Measurements from ENCODE around the gene SSBP3.

Gene SSBP3

GRCh38 chr1:54292002-54292911 is 113.9 kb downstream of the SSBP3 start:
- no peak for TF ChIP-seq EZH2phosphoT487 (conservative IDR thresholded peaks at IDR 0.05; ENCODE audit: low read length)
- TF ChIP-seq, protein P1, sequence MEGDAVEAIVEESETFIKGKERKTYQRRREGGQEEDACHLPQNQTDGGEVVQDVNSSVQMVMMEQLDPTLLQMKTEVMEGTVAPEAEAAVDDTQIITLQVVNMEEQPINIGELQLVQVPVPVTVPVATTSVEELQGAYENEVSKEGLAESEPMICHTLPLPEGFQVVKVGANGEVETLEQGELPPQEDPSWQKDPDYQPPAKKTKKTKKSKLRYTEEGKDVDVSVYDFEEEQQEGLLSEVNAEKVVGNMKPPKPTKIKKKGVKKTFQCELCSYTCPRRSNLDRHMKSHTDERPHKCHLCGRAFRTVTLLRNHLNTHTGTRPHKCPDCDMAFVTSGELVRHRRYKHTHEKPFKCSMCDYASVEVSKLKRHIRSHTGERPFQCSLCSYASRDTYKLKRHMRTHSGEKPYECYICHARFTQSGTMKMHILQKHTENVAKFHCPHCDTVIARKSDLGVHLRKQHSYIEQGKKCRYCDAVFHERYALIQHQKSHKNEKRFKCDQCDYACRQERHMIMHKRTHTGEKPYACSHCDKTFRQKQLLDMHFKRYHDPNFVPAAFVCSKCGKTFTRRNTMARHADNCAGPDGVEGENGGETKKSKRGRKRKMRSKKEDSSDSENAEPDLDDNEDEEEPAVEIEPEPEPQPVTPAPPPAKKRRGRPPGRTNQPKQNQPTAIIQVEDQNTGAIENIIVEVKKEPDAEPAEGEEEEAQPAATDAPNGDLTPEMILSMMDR (IDR thresholded peaks at IDR 0.05; ENCODE audit: insufficient read depth, low read length, poor library complexity, severe bottlenecking), result no peak

DNA sequence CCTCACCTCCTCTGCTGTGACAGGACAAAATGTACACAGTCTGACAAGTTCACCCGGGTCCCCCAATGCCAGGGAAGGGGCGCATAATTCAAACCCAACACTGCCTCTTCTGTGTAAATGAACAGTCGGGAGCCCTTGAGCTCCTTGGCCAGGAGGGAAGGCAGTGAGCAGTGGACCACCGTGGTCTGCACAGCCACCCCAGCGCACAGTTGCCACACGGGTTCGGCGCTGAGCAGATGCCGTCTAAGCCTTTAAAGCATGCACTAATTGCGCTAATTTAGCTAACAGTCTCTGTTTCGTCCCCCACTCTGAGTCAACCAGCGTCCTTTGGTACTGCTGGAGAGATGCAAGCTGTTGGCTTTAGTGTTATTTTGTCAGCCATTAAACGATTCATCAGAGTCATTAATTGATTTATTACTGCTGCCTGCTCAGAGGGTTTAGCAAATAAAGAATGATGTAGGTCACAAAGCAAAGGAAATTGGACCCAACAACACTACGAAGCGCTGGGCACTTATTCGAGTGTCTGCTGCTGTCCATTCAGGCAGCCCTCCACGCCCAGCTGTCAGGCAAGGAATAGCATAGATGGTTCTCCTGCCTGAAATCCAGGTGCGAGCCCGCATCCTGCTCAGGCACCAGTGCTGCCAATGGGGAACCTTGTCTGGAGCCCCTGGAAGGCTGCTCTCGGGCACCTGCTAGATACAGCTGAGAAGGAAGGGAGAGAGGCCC is 114.8 kb downstream of the SSBP3 start:
- Histone ChIP-seq H3K27me3 (ENCODE audit: low read length) (no peaks in the 10 kb centered on the region), H2AFZ (ENCODE audit: low read depth, low read length, severe bottlenecking) (no peak overlapping the region), H3K9me3 (ENCODE audit: insufficient read depth, low read length) (no peaks in the 10 kb centered on the region), H3F3A (ENCODE audit: insufficient read depth) (no peaks in the 10 kb centered on the region), H3K79me2 (ENCODE audit: insufficient read depth, low read length) (no peaks in the 10 kb centered on the region), H3K9ac (ENCODE audit: low read length) (no peak overlapping the region), H3K4me2 (ENCODE audit: low read depth, low read length, poor library complexity, severe bottlenecking) (no peak overlapping the region), H3K36me3 (ENCODE audit: low read length) (no peaks in the 10 kb centered on the region), H3K9me2 (replicated peaks; ENCODE audit: insufficient read depth, low read length) (no peaks in the 10 kb centered on the region), H3K27ac (ENCODE audit: low read depth, low read length) (no peak overlapping the region), H3K4me3 (ENCODE audit: insufficient read depth, low read length, poor library complexity, severe bottlenecking) (no peak overlapping the region), H4K20me1 (ENCODE audit: low read depth, low read length) (0 out of 2 replicates have a peak, but pooled peaks cover 4% of the 10 kb centered on the region)
- TF ChIP-seq, protein P1 (IDR thresholded peaks at IDR 0.05; ENCODE audit: insufficient read depth, low read length, poor library complexity, severe bottlenecking), result no peak
- TF ChIP-seq EZH2phosphoT487 (conservative IDR thresholded peaks at IDR 0.05; ENCODE audit: low read length), result no peak

More at GRCh38 chr1:54292002-54292911, 113.9 kb downstream of the SSBP3 start:
- Histone ChIP-seq H3K27me3 (ENCODE audit: low read length) (no peaks in the 10 kb centered on the region), H3K4me2 (ENCODE audit: low read depth, low read length, poor library complexity, severe bottlenecking) (no peak overlapping the region), H3K9me3 (ENCODE audit: insufficient read depth, low read length) (no peaks in the 10 kb centered on the region), H3K27ac (ENCODE audit: low read depth, low read length) (no peak overlapping the region), H3K4me3 (ENCODE audit: insufficient read depth, low read length, poor library complexity, severe bottlenecking) (no peak overlapping the region), H2AFZ (ENCODE audit: low read depth, low read length, severe bottlenecking) (no peak overlapping the region), H3K9me2 (replicated peaks; ENCODE audit: insufficient read depth, low read length) (no peaks in the 10 kb centered on the region), H4K20me1 (ENCODE audit: low read depth, low read length) (0 out of 2 replicates have a peak, but pooled peaks cover 4% of the 10 kb centered on the region), H3F3A (ENCODE audit: insufficient read depth) (no peaks in the 10 kb centered on the region), H3K36me3 (ENCODE audit: low read length) (no peaks in the 10 kb centered on the region), H3K9ac (ENCODE audit: low read length) (no peak overlapping the region), H3K79me2 (ENCODE audit: insufficient read depth, low read length) (no peaks in the 10 kb centered on the region)

- Histone ChIP-seq H3K9me2 (replicated peaks; ENCODE audit: insufficient read depth, low read length) (no peaks in the 10 kb centered on the region), H3K4me3 (ENCODE audit: insufficient read depth, low read length, poor library complexity, severe bottlenecking) (no peak overlapping the region), H3K4me2 (ENCODE audit: low read depth, low read length, poor library complexity, severe bottlenecking) (no peak overlapping the region), H3K79me2 (ENCODE audit: insufficient read depth, low read length) (no peaks in the 10 kb centered on the region), H3K36me3 (ENCODE audit: low read length) (no peaks in the 10 kb centered on the region), H3K9ac (ENCODE audit: low read length) (no peak overlapping the region), H3K9me3 (ENCODE audit: insufficient read depth, low read length) (no peaks in the 10 kb centered on the region), H3F3A (ENCODE audit: insufficient read depth) (no peaks in the 10 kb centered on the region), H2AFZ (ENCODE audit: low read depth, low read length, severe bottlenecking) (no peak overlapping the region), H3K27ac (ENCODE audit: low read depth, low read length) (no peak overlapping the region), H4K20me1 (ENCODE audit: low read depth, low read length) (0 out of 2 replicates have a peak, but pooled peaks cover 4% of the 10 kb centered on the region), H3K27me3 (ENCODE audit: low read length) (no peaks in the 10 kb centered on the region)
- TF ChIP-seq EZH2phosphoT487 (conservative IDR thresholded peaks at IDR 0.05; ENCODE audit: low read length), result no peak
- TF ChIP-seq, protein P1 (IDR thresholded peaks at IDR 0.05; ENCODE audit: insufficient read depth, low read length, poor library complexity, severe bottlenecking), result no peak
These were observed 115.5 kb downstream of the SSBP3 start for GRCh38 chr1:54290506-54291184.
